ENCODE measurements around the gene PIGM.
"Not testable (repeated sequence)": the region's sequence is repeated elsewhere in the genome, so short reads cannot be mapped to it uniquely, and the experiment has no call there.

PIGM gene

DNA sequence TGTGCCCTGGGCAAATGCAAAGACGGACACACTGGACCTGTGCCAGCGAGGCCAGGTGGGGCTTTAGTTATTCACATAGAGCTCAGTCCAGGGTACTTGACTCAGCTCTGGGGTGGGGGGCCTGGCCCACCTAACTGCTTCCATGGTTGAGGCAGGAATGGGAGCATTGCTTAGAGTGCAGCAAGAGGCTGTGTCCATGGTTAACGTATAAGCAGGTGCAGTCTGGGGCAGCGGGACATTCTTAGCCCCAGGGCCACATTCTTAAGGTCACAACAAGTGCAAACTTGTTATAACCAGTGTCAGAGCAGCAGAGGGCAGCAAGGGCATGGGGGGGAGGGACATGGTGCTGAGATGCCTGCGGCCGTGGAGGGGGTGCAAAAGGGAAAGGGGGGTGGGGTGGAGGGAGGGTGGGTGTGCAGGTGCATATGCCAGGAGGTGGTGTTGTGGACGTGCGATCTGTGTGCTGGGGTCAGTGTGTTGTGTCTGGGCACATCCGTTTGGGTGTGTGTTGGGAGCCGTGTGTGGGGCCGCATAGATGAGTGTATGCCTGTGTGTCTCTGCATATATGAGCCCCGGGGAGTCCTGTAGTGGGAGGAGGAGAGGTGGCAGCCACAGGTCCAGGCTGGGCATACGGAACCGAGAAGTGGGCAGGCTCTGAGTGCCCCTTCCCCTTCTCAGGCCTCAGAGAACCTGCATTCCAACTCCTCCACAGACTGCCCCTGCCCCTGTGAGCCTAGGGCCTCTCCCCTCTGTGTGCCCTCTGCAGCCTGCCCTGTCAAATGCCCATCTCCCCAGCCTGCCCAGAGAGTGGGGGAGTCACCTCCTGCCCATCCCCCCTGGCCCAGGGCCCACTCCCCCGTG, 29.8 kb upstream of the PIGM start:
- no peaks in the 10 kb centered on the region for H3K4me1 ChIP-seq (ENCODE audit: control insufficient read depth in 1 of 2, insufficient read depth in 2 of 2, low read length in 2 of 2)
- peaks cover 5 to 10% of the 10 kb centered on the region in 2 donors for H3K27me3 ChIP-seq (ENCODE audit: control insufficient read depth in 1 of 2, insufficient read depth in 2 of 2, low read length in 2 of 2)
- H3K9me3 ChIP-seq (ENCODE audit: control insufficient read depth in 1 of 2, low read length in 2 of 2) = no peaks in the 10 kb centered on the region
- no peaks in the 10 kb centered on the region for H3K36me3 ChIP-seq (ENCODE audit: control insufficient read depth in 1 of 2, insufficient read depth in 2 of 2, low read length in 2 of 2)
- no peak overlapping the region for H3K9ac ChIP-seq (ENCODE audit: low read depth in 1 of 2, low read length in 2 of 2)
- no peak overlapping the region for H3K27ac ChIP-seq (ENCODE audit: low read depth, low read length)
- no peak overlapping the region for H3K4me3 ChIP-seq (ENCODE audit: low read depth in 1 of 2, low read length in 2 of 2)

DNA sequence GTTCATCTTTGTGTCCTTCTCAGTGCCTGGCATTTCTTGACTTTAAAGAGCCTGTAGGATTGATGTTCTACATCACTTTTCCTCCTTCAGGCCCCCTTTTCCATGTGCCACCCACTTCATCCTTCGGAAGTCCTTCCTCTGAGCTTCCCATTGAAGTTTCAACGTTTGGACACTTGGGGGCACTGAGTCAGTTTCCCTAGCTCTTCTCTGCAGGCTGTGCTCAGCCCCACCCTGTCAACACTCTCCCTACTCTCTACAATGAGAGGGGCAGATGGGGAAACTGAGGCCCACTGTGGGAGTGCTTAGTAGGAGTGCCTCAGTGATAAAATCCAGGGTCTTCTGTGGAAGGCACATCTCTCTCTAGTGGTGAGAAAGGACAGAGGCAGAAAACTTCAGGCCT, 26.3 kb upstream of the PIGM start:
- H3K27me3 ChIP-seq (ENCODE audit: control insufficient read depth in 1 of 2, insufficient read depth in 2 of 2, low read length in 2 of 2) = peaks cover 10 to 24% of the 10 kb centered on the region in 2 donors
- H3K27ac ChIP-seq (ENCODE audit: low read depth, low read length) = no peak overlapping the region
- H3K4me1 ChIP-seq (ENCODE audit: control insufficient read depth in 1 of 2, insufficient read depth in 2 of 2, low read length in 2 of 2) = no peaks in the 10 kb centered on the region
- no peak overlapping the region for H3K4me3 ChIP-seq (ENCODE audit: low read depth in 1 of 2, low read length in 2 of 2)
- no peaks in the 10 kb centered on the region for H3K9me3 ChIP-seq (ENCODE audit: control insufficient read depth in 1 of 2, low read length in 2 of 2)
- no peak overlapping the region for H3K9ac ChIP-seq (ENCODE audit: low read depth in 1 of 2, low read length in 2 of 2)
- no peaks in the 10 kb centered on the region for H3K36me3 ChIP-seq (ENCODE audit: control insufficient read depth in 1 of 2, insufficient read depth in 2 of 2, low read length in 2 of 2)

DNA sequence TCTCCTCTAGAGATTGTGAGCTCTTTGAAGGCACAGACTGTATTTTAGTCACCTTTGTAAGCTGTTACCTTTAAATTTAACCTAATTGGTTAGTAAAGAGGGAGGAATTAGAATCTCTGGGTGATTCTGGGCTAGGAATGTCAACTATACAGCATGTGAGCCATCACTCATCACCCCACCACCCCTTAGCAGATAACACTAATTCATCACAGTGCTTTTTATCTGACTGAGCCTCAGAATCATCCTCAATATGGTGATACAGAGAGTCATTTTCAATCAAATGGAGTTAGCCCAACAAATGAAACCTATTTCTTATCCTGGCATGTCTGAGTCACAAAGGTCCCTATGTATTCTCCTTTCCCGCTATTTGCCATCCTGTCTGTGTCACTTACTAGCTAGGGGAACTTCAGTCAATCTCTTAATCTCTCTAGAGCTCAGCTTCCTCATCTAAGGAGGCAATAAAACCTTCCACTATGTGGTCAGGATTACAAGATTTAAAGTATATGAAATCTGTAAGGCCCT, 24.9 kb upstream of the PIGM start:
- no peaks in the 10 kb centered on the region for H3K4me1 ChIP-seq (ENCODE audit: control insufficient read depth in 1 of 2, insufficient read depth in 2 of 2, low read length in 2 of 2)
- no peaks in the 10 kb centered on the region for H3K36me3 ChIP-seq (ENCODE audit: control insufficient read depth in 1 of 2, insufficient read depth in 2 of 2, low read length in 2 of 2)
- H3K4me3 ChIP-seq (ENCODE audit: low read depth in 1 of 2, low read length in 2 of 2) = no peak overlapping the region
- H3K27ac ChIP-seq (ENCODE audit: low read depth, low read length) = no peak overlapping the region
- peaks cover 10 to 24% of the 10 kb centered on the region in 2 donors for H3K27me3 ChIP-seq (ENCODE audit: control insufficient read depth in 1 of 2, insufficient read depth in 2 of 2, low read length in 2 of 2)
- no peak overlapping the region for H3K9ac ChIP-seq (ENCODE audit: low read depth in 1 of 2, low read length in 2 of 2)
- no peaks in the 10 kb centered on the region for H3K9me3 ChIP-seq (ENCODE audit: control insufficient read depth in 1 of 2, low read length in 2 of 2)

DNA sequence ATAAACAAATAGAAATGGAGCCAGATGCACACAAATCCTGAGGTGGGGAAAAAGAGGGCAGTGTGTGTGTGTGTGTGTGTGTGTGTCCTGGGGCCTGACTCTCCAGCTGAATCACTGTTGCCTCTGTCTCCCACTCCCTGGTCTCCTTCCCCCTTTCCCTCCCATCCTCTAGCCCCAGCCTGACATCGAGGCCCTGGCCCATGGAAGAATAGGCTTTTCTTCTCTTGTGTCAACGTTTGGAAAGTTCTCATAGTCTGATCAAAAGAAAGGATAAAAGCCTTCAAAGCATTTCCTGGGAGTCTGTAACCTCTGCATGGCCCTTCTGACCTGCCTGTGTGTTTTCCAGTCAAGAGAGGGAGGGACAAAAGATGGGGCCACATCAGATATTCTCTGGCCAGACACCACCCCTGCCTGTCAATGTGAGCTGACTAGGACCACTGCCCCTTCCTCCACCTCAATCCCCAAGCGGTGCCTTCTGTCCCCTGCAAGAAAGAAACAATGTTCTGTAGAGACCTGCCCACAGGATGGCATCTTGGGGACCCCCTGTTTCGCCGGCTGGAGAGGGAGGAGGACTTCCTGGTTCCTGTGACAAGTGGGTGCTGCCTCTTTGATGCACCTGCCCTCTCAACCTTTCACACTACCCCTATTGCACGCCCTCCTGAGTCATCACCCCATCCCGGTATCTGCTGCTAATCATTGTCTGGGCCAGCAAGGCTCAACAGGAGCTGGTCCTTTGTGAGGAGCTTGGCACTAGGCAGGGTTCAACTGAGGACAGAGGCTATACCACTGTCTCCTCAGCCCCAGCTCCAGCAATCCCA, 22.0 kb upstream of the PIGM start:
- H3K4me3 ChIP-seq (ENCODE audit: low read depth in 1 of 2, low read length in 2 of 2) = no peak overlapping the region
- no peaks in the 10 kb centered on the region for H3K4me1 ChIP-seq (ENCODE audit: control insufficient read depth in 1 of 2, insufficient read depth in 2 of 2, low read length in 2 of 2)
- H3K9ac ChIP-seq (ENCODE audit: low read depth in 1 of 2, low read length in 2 of 2) = no peak overlapping the region
- H3K36me3 ChIP-seq (ENCODE audit: control insufficient read depth in 1 of 2, insufficient read depth in 2 of 2, low read length in 2 of 2) = no peaks in the 10 kb centered on the region
- H3K27me3 ChIP-seq (ENCODE audit: control insufficient read depth in 1 of 2, insufficient read depth in 2 of 2, low read length in 2 of 2) = peaks cover 7 to 24% of the 10 kb centered on the region in 2 donors
- no peaks in the 10 kb centered on the region for H3K9me3 ChIP-seq (ENCODE audit: control insufficient read depth in 1 of 2, low read length in 2 of 2)
- no peak overlapping the region for H3K27ac ChIP-seq (ENCODE audit: low read depth, low read length)

DNA sequence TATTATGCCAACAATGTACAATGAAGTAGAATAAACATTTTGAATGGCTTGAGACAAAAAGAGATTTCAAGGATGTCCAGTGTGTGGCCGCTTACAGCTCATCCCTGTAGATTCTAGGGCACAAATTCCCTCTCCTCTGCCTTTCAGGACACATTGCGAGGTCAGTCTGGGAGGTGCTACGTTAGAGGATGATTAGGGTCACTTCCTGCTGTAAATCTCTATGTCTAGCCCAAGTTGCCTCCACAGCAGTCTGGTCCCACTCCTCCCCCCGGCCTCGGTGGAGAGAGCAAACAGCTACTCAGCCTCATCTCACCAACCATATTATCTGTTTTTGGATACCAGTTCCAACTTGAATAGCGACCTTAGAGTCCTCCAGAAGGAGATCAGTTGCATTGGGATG, 21.1 kb upstream of the PIGM start:
- H3K9me3 ChIP-seq (ENCODE audit: control insufficient read depth in 1 of 2, low read length in 2 of 2) = no peaks in the 10 kb centered on the region
- no peak overlapping the region for H3K4me3 ChIP-seq (ENCODE audit: low read depth in 1 of 2, low read length in 2 of 2)
- H3K9ac ChIP-seq (ENCODE audit: low read depth in 1 of 2, low read length in 2 of 2) = no peak overlapping the region
- H3K4me1 ChIP-seq (ENCODE audit: control insufficient read depth in 1 of 2, insufficient read depth in 2 of 2, low read length in 2 of 2) = no peaks in the 10 kb centered on the region
- no peaks in the 10 kb centered on the region for H3K36me3 ChIP-seq (ENCODE audit: control insufficient read depth in 1 of 2, insufficient read depth in 2 of 2, low read length in 2 of 2)
- H3K27me3 ChIP-seq (ENCODE audit: control insufficient read depth in 1 of 2, insufficient read depth in 2 of 2, low read length in 2 of 2) = peaks cover 7 to 24% of the 10 kb centered on the region in 2 donors
- H3K27ac ChIP-seq (ENCODE audit: low read depth, low read length) = no peak overlapping the region

DNA sequence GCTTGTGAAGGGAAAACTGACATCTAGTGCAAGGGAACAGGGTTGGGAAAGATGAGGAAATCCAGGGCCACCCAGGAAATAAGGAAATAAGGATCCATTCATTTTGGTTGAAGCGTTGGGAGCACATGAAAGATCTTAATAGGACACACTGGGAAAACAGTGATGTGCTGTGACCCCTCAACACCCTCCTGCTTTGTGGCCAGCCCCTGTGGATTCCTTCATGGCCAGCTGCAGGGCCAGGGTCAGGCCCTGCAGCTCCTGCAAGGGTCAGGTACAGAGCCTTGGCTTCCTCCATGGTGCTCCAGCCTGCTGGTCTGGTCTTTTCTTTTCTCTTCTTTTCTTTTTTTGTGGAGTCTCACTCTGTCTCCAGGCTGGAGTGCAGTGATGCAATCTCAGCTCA, 18.8 kb upstream of the PIGM start:
- Histone ChIP-seq H3K9ac (ENCODE audit: low read depth in 1 of 2, low read length in 2 of 2) (no peak overlapping the region), H3K36me3 (ENCODE audit: control insufficient read depth in 1 of 2, insufficient read depth in 2 of 2, low read length in 2 of 2) (no peaks in the 10 kb centered on the region), H3K9me3 (ENCODE audit: control insufficient read depth in 1 of 2, low read length in 2 of 2) (no peaks in the 10 kb centered on the region), H3K27me3 (ENCODE audit: control insufficient read depth in 1 of 2, insufficient read depth in 2 of 2, low read length in 2 of 2) (peaks cover 7 to 14% of the 10 kb centered on the region in 2 donors), H3K4me3 (ENCODE audit: low read depth in 1 of 2, low read length in 2 of 2) (no peak overlapping the region), H3K4me1 (ENCODE audit: control insufficient read depth in 1 of 2, insufficient read depth in 2 of 2, low read length in 2 of 2) (peaks cover 12 to 17% of the 10 kb centered on the region in 2 donors), H3K27ac (ENCODE audit: low read depth, low read length) (no peak overlapping the region)

DNA sequence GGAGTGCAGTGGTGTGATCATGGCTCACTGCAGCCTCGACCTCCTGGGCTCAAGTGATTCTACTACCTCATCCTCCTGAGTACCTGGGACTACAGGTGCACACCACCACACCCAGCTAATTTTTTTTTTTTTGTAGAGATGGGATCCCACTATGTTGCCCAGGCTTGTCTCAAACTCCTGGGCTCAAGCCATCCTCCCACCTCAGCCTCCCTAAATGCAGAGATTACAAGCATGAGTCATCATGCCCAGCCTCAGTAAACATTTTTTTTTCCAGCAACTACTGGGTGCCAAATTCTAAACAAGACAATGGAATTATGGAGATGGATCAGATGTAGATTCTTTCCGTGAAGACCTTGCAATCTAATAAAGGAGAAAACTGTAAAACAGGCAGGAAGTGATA, 18.4 kb upstream of the PIGM start:
- not testable (repeated sequence) for H3K9me3 ChIP-seq (ENCODE audit: control insufficient read depth in 1 of 2, low read length in 2 of 2); H3K9ac ChIP-seq (ENCODE audit: low read depth in 1 of 2, low read length in 2 of 2); H3K36me3 ChIP-seq (ENCODE audit: control insufficient read depth in 1 of 2, insufficient read depth in 2 of 2, low read length in 2 of 2); H3K27ac ChIP-seq (ENCODE audit: low read depth, low read length); H3K4me3 ChIP-seq (ENCODE audit: low read depth in 1 of 2, low read length in 2 of 2)
- Histone ChIP-seq H3K27me3 (ENCODE audit: control insufficient read depth in 1 of 2, insufficient read depth in 2 of 2, low read length in 2 of 2) (peaks cover 7 to 10% of the 10 kb centered on the region in 2 donors), H3K4me1 (ENCODE audit: control insufficient read depth in 1 of 2, insufficient read depth in 2 of 2, low read length in 2 of 2) (peaks cover 13 to 17% of the 10 kb centered on the region in 2 donors)

DNA sequence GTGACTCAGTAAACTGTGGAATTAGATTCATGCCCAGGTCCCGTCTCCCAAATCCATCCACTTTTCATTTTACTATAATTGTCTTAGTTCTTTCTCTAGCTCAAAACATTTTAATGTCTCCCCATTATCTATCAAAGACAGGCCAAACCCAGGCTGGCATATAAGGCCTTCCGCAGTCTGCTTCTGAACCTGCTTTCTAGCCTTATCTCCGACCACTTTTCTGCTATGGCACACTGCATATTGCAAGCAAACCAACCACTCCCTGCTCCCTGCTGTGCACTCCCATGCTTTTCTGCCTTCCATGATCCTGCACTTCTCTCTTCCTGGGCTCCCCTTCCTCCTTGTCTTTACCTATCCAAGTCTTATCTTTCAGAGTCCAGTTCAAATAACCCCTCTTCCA, 17.3 kb upstream of the PIGM start:
- H3K9me3 ChIP-seq (ENCODE audit: control insufficient read depth in 1 of 2, low read length in 2 of 2) = no peaks in the 10 kb centered on the region
- H3K36me3 ChIP-seq (ENCODE audit: control insufficient read depth in 1 of 2, insufficient read depth in 2 of 2, low read length in 2 of 2) = no peaks in the 10 kb centered on the region
- H3K27me3 ChIP-seq (ENCODE audit: control insufficient read depth in 1 of 2, insufficient read depth in 2 of 2, low read length in 2 of 2) = peaks cover under 1 to 3% of the 10 kb centered on the region in 2 donors
- H3K4me3 ChIP-seq (ENCODE audit: low read depth in 1 of 2, low read length in 2 of 2) = no peak overlapping the region
- no peak overlapping the region for H3K27ac ChIP-seq (ENCODE audit: low read depth, low read length)
- H3K9ac ChIP-seq (ENCODE audit: low read depth in 1 of 2, low read length in 2 of 2) = no peak overlapping the region
- peaks cover 13 to 17% of the 10 kb centered on the region in 2 donors for H3K4me1 ChIP-seq (ENCODE audit: control insufficient read depth in 1 of 2, insufficient read depth in 2 of 2, low read length in 2 of 2)

DNA sequence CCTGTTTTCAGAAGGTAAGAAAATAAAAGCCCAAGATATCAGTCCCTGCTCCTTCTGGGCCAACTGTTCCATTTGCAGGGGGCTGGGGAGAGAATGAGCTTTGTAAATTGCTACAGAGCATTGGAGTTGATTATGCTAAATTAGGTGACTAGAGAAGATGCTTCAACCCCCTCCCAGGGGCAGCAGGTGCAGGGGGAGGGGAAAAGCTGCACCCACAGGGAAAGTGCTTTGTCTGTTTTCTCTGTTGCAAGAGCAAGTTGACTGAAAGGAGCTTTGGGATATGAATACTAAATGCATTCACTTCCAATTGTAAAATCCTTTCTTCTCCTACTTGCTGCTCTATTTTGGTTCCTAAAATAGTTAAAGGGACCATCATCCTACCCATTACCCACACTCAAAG, 16.5 kb upstream of the PIGM start:
- H3K9me3 ChIP-seq (ENCODE audit: control insufficient read depth in 1 of 2, low read length in 2 of 2) = no peaks in the 10 kb centered on the region
- H3K36me3 ChIP-seq (ENCODE audit: control insufficient read depth in 1 of 2, insufficient read depth in 2 of 2, low read length in 2 of 2) = no peaks in the 10 kb centered on the region
- no peaks in the 10 kb centered on the region for H3K27me3 ChIP-seq (ENCODE audit: control insufficient read depth in 1 of 2, insufficient read depth in 2 of 2, low read length in 2 of 2)
- no peak overlapping the region for H3K4me3 ChIP-seq (ENCODE audit: low read depth in 1 of 2, low read length in 2 of 2)
- no peak overlapping the region for H3K27ac ChIP-seq (ENCODE audit: low read depth, low read length)
- peaks cover 13 to 17% of the 10 kb centered on the region in 2 donors for H3K4me1 ChIP-seq (ENCODE audit: control insufficient read depth in 1 of 2, insufficient read depth in 2 of 2, low read length in 2 of 2)
- no peak overlapping the region for H3K9ac ChIP-seq (ENCODE audit: low read depth in 1 of 2, low read length in 2 of 2)

Measured in duodenal mucosa (tissue), 2 donors.